K562 (cell line): ENCODE data around the gene ITPRIP. TPM values are rescaled to one million over a fixed set of nuclear protein-coding genes. Genes with fewer than 3 reads are reported as not detected.

Experiments used
- ATAC-seq: fragments of 200-7000 bp; cut with Tn5 transposase; 3 replicates; pipeline ENCODE4 v1.9.1; 2020; ENCODE audit warnings: moderate library complexity
- BruUV-seq: library from RNA; stranded (reverse); fragments of 400-500 nt; replicated peaks from 2 replicates; lab custom pipeline; 2021; lab: Mats Ljungman, UMichigan
- CTCF ChIA-PET: fragments of 300-600 bp; formaldehyde crosslinking; extraction: SDS; loops from one replicate; lab custom pipeline; 2021; ENCODE audit warnings: low intra/inter-chr PET ratio; lab: Yijun Ruan, JAX
- POLR2A ChIA-PET: fragments of 300-600, 350-650 bp; sonication (Branson Sonifier 250); formaldehyde crosslinking; extraction: SDS; loops from one replicate; lab custom pipeline; 2021; ENCODE audit warnings: antibody characterized with exemption, inconsistent platforms; lab: Yijun Ruan, JAX
- DNase-seq, 4 experiments: peaks; one replicate each; pipeline versions ENCODE4 v3.0.0 to v3.0.0-alpha.2; 2011 to 2018; ENCODE audit warnings: low spot score in 3 of 4, mixed read lengths in 3 of 4; ENCODE audit errors: extremely low read depth in 1 of 4
- FAIRE-seq: peaks from 2 replicates; lab custom pipeline; 2011; peaks lifted over from hg19 to GRCh38; lab: Jason Lieb, UNC
- H2AFZ ChIP-seq: 2 replicates; pipeline ENCODE4 v1.6.0; 2011; ENCODE audit warnings: low read depth, low read length, control low read depth, inconsistent platforms
- H3K27ac ChIP-seq: fragments of 200-600 bp; 3 replicates; pipeline ENCODE4 v1.8.0; 2011; ENCODE audit warnings: low read depth, mild to moderate bottlenecking, control low read depth, inconsistent platforms, low read length, moderate library complexity, mixed read lengths; ENCODE audit errors: extremely low read depth
- H3K27me3 ChIP-seq, 2 experiments: fragments of 300-600 bp in 1 of 2; 2 replicates in 1 of 2; 3 replicates in 1 of 2; pipeline versions ENCODE4 v1.6.0 to v1.8.0; 2011; ENCODE audit warnings: inconsistent platforms in 2 of 2, low read length in 2 of 2, mild to moderate bottlenecking in 1 of 2, mixed read lengths in 1 of 2, moderate library complexity in 1 of 2; ENCODE audit not compliant: control insufficient read depth in 2 of 2, insufficient read depth in 2 of 2
- H3K36me3 ChIP-seq: fragments of 300-600 bp; 3 replicates; pipeline ENCODE4 v1.8.0; 2011; ENCODE audit warnings: mild to moderate bottlenecking, low read length, inconsistent platforms; ENCODE audit not compliant: control insufficient read depth, insufficient read depth
- H3K4me1 ChIP-seq, 2 experiments: fragments of 200-600 bp in 1 of 2; replicated peaks in 1 of 2; 2 replicates in 1 of 2; 3 replicates in 1 of 2; pipeline versions ENCODE4 v1.5.1 to v1.8.0; 2011; ENCODE audit warnings: inconsistent platforms in 2 of 2, low read length in 2 of 2, mild to moderate bottlenecking in 1 of 2, mixed read lengths in 1 of 2, moderate library complexity in 1 of 2; ENCODE audit not compliant: control insufficient read depth in 2 of 2, insufficient read depth in 2 of 2
- H3K4me2 ChIP-seq: 2 replicates; pipeline ENCODE4 v1.6.1; 2011; ENCODE audit warnings: low read length, control low read depth, inconsistent platforms, mixed read lengths; ENCODE audit not compliant: insufficient read depth
- H3K4me3 ChIP-seq: fragments of 200-600 bp; sonication (generic), shearing (Covaris generic); 2 replicates; pipeline ENCODE4 v1.5.1; 2016; ENCODE audit warnings: control low read depth, inconsistent platforms
- H3K79me2 ChIP-seq: fragments of 200-600 bp; 3 replicates; pipeline ENCODE4 v1.8.0; 2011; ENCODE audit warnings: low read length, inconsistent platforms; ENCODE audit not compliant: control insufficient read depth, insufficient read depth
- H3K9ac ChIP-seq, 2 experiments: 2 replicates each; pipeline versions ENCODE4 v1.6.0 to v1.6.1; 2011; ENCODE audit warnings: low read depth in 2 of 2, low read length in 2 of 2, control low read depth in 1 of 2, inconsistent platforms in 1 of 2, mild to moderate bottlenecking in 1 of 2, mixed read lengths in 1 of 2; ENCODE audit not compliant: insufficient read depth in 1 of 2
- H3K9me1 ChIP-seq: one replicate; pipeline ENCODE4 v1.6.0; 2011; ENCODE audit warnings: inconsistent platforms, mild to moderate bottlenecking, low read length, moderate library complexity; ENCODE audit not compliant: control insufficient read depth, insufficient read depth
- H3K9me3 ChIP-seq: replicated peaks from 2 replicates; pipeline ENCODE4 v1.5.1; 2011; ENCODE audit warnings: low read depth, low read length, inconsistent platforms; ENCODE audit not compliant: control insufficient read depth, insufficient read depth
- H4K20me1 ChIP-seq: replicated peaks from 2 replicates; pipeline ENCODE4 v1.6.1; 2011; ENCODE audit warnings: low read length, inconsistent platforms, mixed read lengths; ENCODE audit not compliant: control insufficient read depth, insufficient read depth
- ATF7 ChIP-seq: fragments of 450-650 bp; IDR thresholded peaks from 2 replicates; pipeline ENCODE4 v1.7.1; 2014; ENCODE audit warnings: mild to moderate bottlenecking, moderate library complexity
- CEBPG ChIP-seq, 3 experiments: fragments of 200-800 bp in 1 of 3; sonication (Bioruptor generic) in 1 of 3; sonication (generic) in 1 of 3; formaldehyde crosslinking in 1 of 3; IDR thresholded peaks in 2 of 3; conservative IDR thresholded peaks in 1 of 3; 2 replicates each; pipeline versions ENCODE4 v1.6.1 to v1.8.0; 2016 to 2022; ENCODE audit warnings: missing compliant biosample characterization in 2 of 3, missing genetic modification characterization in 2 of 3, mild to moderate bottlenecking in 1 of 3, missing genetic modification reagents in 1 of 3
- PHF8 ChIP-seq: fragments of 200-600 bp; sonication (generic); IDR thresholded peaks from 2 replicates; pipeline ENCODE4 v1.6.1; 2012; ENCODE audit warnings: mixed run types, mild to moderate bottlenecking, inconsistent platforms, low read length, moderate library complexity, borderline replicate concordance
- TFAM ChIP-seq: fragments of 250-450 bp; sonication (Bioruptor Pico); conservative IDR thresholded peaks from 2 replicates; pipeline ENCODE4 v1.5.0; 2021; ENCODE audit warnings: mild to moderate bottlenecking, moderate library complexity
- WGBS: fragments of 100-300 bp; shearing (Covaris generic); methylation state at CpG from one replicate; pipeline ENCODE4 v1.1.6; 2016; ENCODE audit warnings: low coverage, mixed read lengths; ENCODE audit not compliant: insufficient coverage; ENCODE audit errors: missing lambda C conversion rate; 5-methylcytosine and 5-hydroxymethylcytosine counted together
- in situ Hi-C: fragments of 300-500 bp; cut with MboI; formaldehyde crosslinking; loops from 4 replicates; pipeline ENCODE4 v1.15.0; 2018; ENCODE audit warnings: inconsistent platforms, mixed read lengths
- intact Hi-C: fragments of 100-400 bp; cut with micrococcal nuclease; formaldehyde crosslinking; loops from 2 replicates; pipeline ENCODE4 v1.14.2; 2022
- polyA plus RNA-seq, 8 experiments: library from polyadenylated mRNA; depleted of rRNA in 4 of 8; stranded (reverse) in 5 of 8; unstranded in 3 of 8; fragments of >200 nt; fragmentation: Nextera tagmentation in 2 of 8; fragmentation: Illumina TruSeq in 1 of 8; extraction: Ambion mirVana in 2 of 8; extraction: Trizol in 1 of 8; gene quantifications; 2 replicates each; pipeline versions ENCODE4 v1.2.1 to v1.2.3, GENCODE V29; 2011 to 2014; ENCODE audit warnings: inconsistent platforms in 1 of 8, missing spikeins in 1 of 8
- total RNA-seq, 7 experiments: library from RNA; depleted of rRNA in 6 of 7; stranded (reverse); fragments of >200 nt in 6 of 7; fragmentation: Illumina TruSeq in 2 of 7; extraction: Trizol in 2 of 7; gene quantifications; 2 replicates each; pipeline versions ENCODE4 v1.2.1 to v1.2.3, GENCODE V29; 2011 to 2021; ENCODE audit warnings: low replicate concordance in 1 of 7
- TF ChIP-seq, protein P1 (sequence below), 2 experiments: fragments of 450-650 bp; IDR thresholded peaks; 2 replicates each; pipeline ENCODE4 v1.6.1; 2016; ENCODE audit warnings: mild to moderate bottlenecking in 2 of 2, borderline replicate concordance in 1 of 2, low read depth in 1 of 2, moderate library complexity in 1 of 2
- TF ChIP-seq, protein P2 (sequence below): fragments of 250-450 bp; sonication (Bioruptor Pico); IDR thresholded peaks from 2 replicates; pipeline ENCODE4 v1.4.0; 2020; ENCODE audit warnings: mild to moderate bottlenecking, moderate library complexity, borderline replicate concordance

Gene ITPRIP
- total and polyA plus RNA-seq, 9 of the 15 experiments (the other 6 are each of a cell fraction or from before 2014, with no cell fraction given) = 4.4 to 28.5 (median 10.9) TPM

- no peak for FAIRE-seq
- Histone ChIP-seq H3K27ac (peak overlapping the region; percentile 60; the same call in 2 of the 3 replicates), H3K9ac (peak overlapping the region in 1 of 2 experiments; percentile 49; a peak in 2 of 4 replicates)
- TF ChIP-seq, protein P1, sequence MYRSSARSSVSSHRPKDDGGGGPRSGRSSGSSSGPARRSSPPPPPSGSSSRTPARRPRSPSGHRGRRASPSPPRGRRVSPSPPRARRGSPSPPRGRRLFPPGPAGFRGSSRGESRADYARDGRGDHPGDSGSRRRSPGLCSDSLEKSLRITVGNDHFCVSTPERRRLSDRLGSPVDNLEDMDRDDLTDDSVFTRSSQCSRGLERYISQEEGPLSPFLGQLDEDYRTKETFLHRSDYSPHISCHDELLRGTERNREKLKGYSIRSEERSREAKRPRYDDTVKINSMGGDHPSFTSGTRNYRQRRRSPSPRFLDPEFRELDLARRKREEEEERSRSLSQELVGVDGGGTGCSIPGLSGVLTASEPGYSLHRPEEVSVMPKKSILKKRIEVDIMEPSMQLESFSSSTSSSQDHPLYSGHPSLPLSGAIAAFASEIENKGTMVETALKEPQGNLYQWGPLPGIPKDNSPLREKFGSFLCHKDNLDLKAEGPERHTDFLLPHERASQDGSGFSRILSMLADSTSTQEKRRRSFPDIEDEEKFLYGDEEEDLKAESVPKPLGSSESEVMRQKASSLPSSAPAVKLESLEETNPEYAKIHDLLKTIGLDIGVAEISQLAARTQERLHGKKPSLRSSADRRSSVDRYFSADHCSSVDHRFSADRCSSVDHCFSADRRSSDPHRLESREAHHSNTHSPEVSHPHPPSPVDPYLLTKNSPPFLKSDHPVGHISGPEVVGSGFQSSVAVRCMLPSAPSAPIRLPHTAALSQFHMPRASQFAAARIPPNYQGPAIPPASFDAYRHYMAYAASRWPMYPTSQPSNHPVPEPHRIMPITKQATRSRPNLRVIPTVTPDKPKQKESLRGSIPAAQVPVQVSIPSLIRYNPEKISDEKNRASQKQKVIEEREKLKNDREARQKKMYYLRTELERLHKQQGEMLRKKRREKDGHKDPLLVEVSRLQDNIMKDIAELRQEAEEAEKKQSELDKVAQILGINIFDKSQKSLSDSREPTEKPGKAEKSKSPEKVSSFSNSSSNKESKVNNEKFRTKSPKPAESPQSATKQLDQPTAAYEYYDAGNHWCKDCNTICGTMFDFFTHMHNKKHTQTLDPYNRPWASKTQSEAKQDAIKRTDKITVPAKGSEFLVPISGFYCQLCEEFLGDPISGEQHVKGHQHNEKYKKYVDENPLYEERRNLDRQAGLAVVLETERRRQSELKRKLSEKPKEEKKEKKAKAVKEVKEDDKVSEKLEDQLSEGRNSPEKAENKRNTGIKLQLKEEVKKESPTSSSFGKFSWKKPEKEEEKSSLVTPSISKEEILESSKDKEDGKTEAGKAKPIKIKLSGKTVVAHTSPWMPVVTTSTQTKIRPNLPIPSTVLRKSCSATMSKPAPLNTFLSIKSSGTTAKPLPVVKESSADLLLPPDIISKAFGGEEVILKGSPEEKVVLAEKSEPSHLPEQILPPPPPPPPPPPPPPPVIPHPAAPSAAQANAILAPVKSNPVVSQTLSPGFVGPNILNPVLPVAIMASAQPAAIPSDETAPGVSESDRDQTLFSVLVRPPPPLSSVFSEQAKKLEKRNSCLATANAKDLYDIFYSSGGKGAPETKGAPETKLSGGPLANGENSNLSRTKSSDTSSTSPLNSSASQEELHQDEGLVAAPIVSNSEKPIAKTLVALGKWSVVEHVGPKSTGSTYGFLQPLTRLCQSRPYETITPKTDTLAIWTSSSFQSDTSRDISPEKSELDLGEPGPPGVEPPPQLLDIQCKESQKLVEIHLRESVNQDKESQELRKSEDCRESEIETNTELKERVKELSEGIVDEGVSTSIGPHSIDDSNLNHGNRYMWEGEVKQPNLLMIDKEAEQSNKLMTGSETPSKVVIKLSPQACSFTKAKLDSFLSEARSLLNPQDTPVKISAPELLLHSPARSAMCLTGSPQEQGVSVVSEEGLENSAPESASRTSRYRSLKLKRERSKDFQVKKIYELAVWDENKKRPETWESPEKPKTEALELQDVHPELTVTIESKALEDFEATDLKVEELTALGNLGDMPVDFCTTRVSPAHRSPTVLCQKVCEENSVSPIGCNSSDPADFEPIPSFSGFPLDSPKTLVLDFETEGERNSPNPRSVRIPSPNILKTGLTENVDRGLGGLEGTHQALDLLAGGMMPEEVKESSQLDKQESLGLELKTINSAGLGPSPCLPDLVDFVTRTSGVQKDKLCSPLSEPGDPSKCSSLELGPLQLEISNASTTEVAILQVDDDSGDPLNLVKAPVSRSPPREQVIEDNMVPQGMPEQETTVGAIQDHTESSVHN (IDR thresholded peaks at IDR 0.05; ENCODE audit: borderline replicate concordance in 1 of 2, low read depth in 1 of 2) = peak in 1 of 2 experiments; percentile 72; a peak in 2 of 4 replicates
- TF ChIP-seq PHF8 (no peak), ATF7 (peak; percentile 60; the same call in 1 of the 2 replicates), TFAM (no peak), CEBPG (CRISPR knock-in tag; IDR thresholded peaks at IDR 0.05) (peak; percentile 90), CEBPG (tag; conservative IDR thresholded peaks at IDR 0.05 in 1 of 2, IDR thresholded peaks at IDR 0.05 in 1 of 2) (peak; percentile 96)
- TF ChIP-seq, protein P2, sequence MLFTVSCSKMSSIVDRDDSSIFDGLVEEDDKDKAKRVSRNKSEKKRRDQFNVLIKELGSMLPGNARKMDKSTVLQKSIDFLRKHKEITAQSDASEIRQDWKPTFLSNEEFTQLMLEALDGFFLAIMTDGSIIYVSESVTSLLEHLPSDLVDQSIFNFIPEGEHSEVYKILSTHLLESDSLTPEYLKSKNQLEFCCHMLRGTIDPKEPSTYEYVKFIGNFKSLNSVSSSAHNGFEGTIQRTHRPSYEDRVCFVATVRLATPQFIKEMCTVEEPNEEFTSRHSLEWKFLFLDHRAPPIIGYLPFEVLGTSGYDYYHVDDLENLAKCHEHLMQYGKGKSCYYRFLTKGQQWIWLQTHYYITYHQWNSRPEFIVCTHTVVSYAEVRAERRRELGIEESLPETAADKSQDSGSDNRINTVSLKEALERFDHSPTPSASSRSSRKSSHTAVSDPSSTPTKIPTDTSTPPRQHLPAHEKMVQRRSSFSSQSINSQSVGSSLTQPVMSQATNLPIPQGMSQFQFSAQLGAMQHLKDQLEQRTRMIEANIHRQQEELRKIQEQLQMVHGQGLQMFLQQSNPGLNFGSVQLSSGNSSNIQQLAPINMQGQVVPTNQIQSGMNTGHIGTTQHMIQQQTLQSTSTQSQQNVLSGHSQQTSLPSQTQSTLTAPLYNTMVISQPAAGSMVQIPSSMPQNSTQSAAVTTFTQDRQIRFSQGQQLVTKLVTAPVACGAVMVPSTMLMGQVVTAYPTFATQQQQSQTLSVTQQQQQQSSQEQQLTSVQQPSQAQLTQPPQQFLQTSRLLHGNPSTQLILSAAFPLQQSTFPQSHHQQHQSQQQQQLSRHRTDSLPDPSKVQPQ = no peak
Observed at GRCh38 chr10:104349623-104350126, 11.4 kb upstream of the ITPRIP start.

More at GRCh38 chr10:104349623-104350126, 11.4 kb upstream of the ITPRIP start:
- ATAC-seq = peak; percentile 8
- no peaks in the 10 kb centered on the region for H3K27me3 ChIP-seq
- H4K20me1 ChIP-seq = no peaks in the 10 kb centered on the region
- DNase-seq = no peak
- peaks cover 3% of the 10 kb centered on the region for H3K79me2 ChIP-seq
- ChIA-PET POLR2A (interaction anchor here (0.7 to 3.0 kb wide), 2 partner anchors 16 to 60 kb away, joined by 3 to 9 read pairs; no protein-coding TSS in a partner anchor), CTCF (interaction anchor here (0.6 to 7.1 kb wide), 3 partner anchors 44 to 75 kb away, joined by 3 to 63 read pairs (median 11); no protein-coding TSS in a partner anchor)
- in situ Hi-C loops = loop anchor here (5.0 to 10.0 kb wide), 2 partner anchors 37 to 55 kb away; no protein-coding TSS in a partner anchor
- H2AFZ ChIP-seq = peak overlapping the region; percentile 85
- no TSS peak for BruUV-seq
- H3K4me2 ChIP-seq = peak overlapping the region; percentile 73
- no peaks in the 10 kb centered on the region; the same call in 2 of the 3 replicates for H3K36me3 ChIP-seq
- H3K4me1 ChIP-seq = peaks cover 11 to 42% of the 10 kb centered on the region in 2 experiments
- no peak overlapping the region for H3K4me3 ChIP-seq
- intact Hi-C loops = loop anchor here (1.0 to 5.0 kb wide), 5 partner anchors 44 to 462 kb away; partner anchors contain the start of gene SFR1
- 27% methylated on average over 5 of the region's 5 CpGs for WGBS
- H3K9me1 ChIP-seq = no peaks in the 10 kb centered on the region
- no peaks in the 10 kb centered on the region for H3K9me3 ChIP-seq
